Right cardiac atrium (tissue), 5 donors: ENCODE measurements around the gene CLIP2. TPM values are rescaled to one million over a fixed set of nuclear protein-coding genes. Genes with fewer than 3 reads are reported as not detected.
"Not testable (repeated sequence)": the region's sequence is repeated elsewhere in the genome, so short reads cannot be mapped to it uniquely, and the experiment has no call there.

Experiments used
- ATAC-seq, 2 donors: fragments of 200-7000 bp; cut with Tn5 transposase; one replicate each; pipeline versions ENCODE4 v1.8.0 to v1.9.1; 2020; ENCODE audit warnings: moderate library complexity in 2 of 2, mild to moderate bottlenecking in 1 of 2
- DNase-seq, 3 donors: peaks; one replicate each; pipeline ENCODE4 v3.0.0-alpha.2; 2020
- H3K27ac ChIP-seq: one replicate; pipeline ENCODE4 v1.5.1; 2013; ENCODE audit warnings: mild to moderate bottlenecking, low read length, control low read depth, moderate library complexity
- H3K27me3 ChIP-seq: one replicate; pipeline ENCODE4 v1.6.1; 2013; ENCODE audit not compliant: control insufficient read depth, insufficient read depth
- H3K4me1 ChIP-seq: one replicate; pipeline ENCODE4 v1.6.1; 2013; ENCODE audit warnings: low read length; ENCODE audit not compliant: control insufficient read depth, insufficient read depth
- H3K4me3 ChIP-seq: one replicate; pipeline ENCODE4 v1.5.1; 2013; ENCODE audit warnings: low read length, control low read depth
- H3K9me3 ChIP-seq: one replicate; pipeline ENCODE4 v1.6.1; 2013; ENCODE audit warnings: low read length; ENCODE audit not compliant: control insufficient read depth
- WGBS: extraction: QIAGEN DNeasy Blood & Tissue Kit; methylation state at CpG from one replicate; pipeline ENCODE4 v1.1.7; 2013; 5-methylcytosine and 5-hydroxymethylcytosine counted together
- intact Hi-C, 4 donors: fragments of 100-400 bp; cut with DNase I; formaldehyde crosslinking; loops; one replicate each; pipeline versions ENCODE4 v1.11.0 to v1.14.0; 2022 to 2023
- polyA plus RNA-seq: library from polyadenylated mRNA; stranded (reverse); fragments of 200-250 nt; gene quantifications from one replicate; pipeline ENCODE4 v1.2.3, GENCODE V29; 2013
- total RNA-seq, 4 donors: library from RNA; stranded (reverse); fragmentation: NEBNext Ultra II Directional; extraction: Animal tissue kit (Norgen Biotek cat#: 25700); gene quantifications; one replicate each; pipeline ENCODE4 v1.2.1, GENCODE V29; 2021
- donor health status: healthy with polysubstance abuse.
- donor health status: DM: no; HTN: yes; CAD: no.
- donor health status: DM: no; HTN: no; CAD: no.
- donor health status: DM: no; HTN: yes; CAD: no; lungs with severe emphysema.
- donor health status: DM: yes; HTN: yes; CAD: no.

CLIP2 gene
- total and polyA plus RNA-seq, 5 donors = 6.3 to 9.4 (median 8.7) TPM

GRCh38 chr7:74405899-74406512, 116.8 kb downstream of the CLIP2 start:
- intact Hi-C loops = loop anchor here in 2 of 4 donors (10.0 kb wide), 2 partner anchors 289 to 341 kb away; no protein-coding TSS in a partner anchor
- no peak for DNase-seq
- no peaks in the 10 kb centered on the region for H3K9me3 ChIP-seq
- ATAC-seq = no peak
- 81% methylated on average over 20 of the region's 20 CpGs for WGBS
- H3K4me3 ChIP-seq = no peak overlapping the region
- H3K27ac ChIP-seq = no peak overlapping the region
- H3K27me3 ChIP-seq = no peaks in the 10 kb centered on the region
- H3K4me1 ChIP-seq = no peaks in the 10 kb centered on the region

GRCh38 chr7:74407958-74408357, 118.8 kb downstream of the CLIP2 start:
- no peak for ATAC-seq
- H3K27me3 ChIP-seq = no peaks in the 10 kb centered on the region
- no peak for DNase-seq
- H3K27ac ChIP-seq = no peak overlapping the region
- WGBS = 61% methylated on average over 4 of the region's 4 CpGs
- H3K4me1 ChIP-seq = no peaks in the 10 kb centered on the region
- H3K9me3 ChIP-seq = no peaks in the 10 kb centered on the region
- no peak overlapping the region for H3K4me3 ChIP-seq
- intact Hi-C loops = loop anchor here in 2 of 4 donors (10.0 kb wide), 2 partner anchors 287 to 343 kb away; no protein-coding TSS in a partner anchor

- intact Hi-C loops = loop anchor here in 2 of 4 donors (10.0 kb wide), 2 partner anchors 285 to 345 kb away; no protein-coding TSS in a partner anchor
- Histone ChIP-seq H3K27me3 (no peaks in the 10 kb centered on the region), H3K9me3 (no peaks in the 10 kb centered on the region), H3K27ac (no peak overlapping the region), H3K4me3 (no peak overlapping the region), H3K4me1 (no peaks in the 10 kb centered on the region)
- ATAC-seq (no peak), DNase-seq (no peak)
- 76% methylated on average over 7 of the region's 7 CpGs for WGBS
Observed at GRCh38 chr7:74409571-74409970, 120.4 kb downstream of the CLIP2 start.

GRCh38 chr7:74410772-74411171, 121.6 kb downstream of the CLIP2 start:
- Histone ChIP-seq H3K9me3 (no peaks in the 10 kb centered on the region), H3K4me3 (no peak overlapping the region), H3K27me3 (no peaks in the 10 kb centered on the region), H3K4me1 (no peaks in the 10 kb centered on the region), H3K27ac (no peak overlapping the region)
- WGBS = 71% methylated on average over 2 of the region's 2 CpGs
- ATAC-seq (no peak), DNase-seq (no peak)
- intact Hi-C loops = loop anchor here in 1 of 4 donors (10.0 kb wide), 2 partner anchors 244 to 634 kb away; partner anchors contain the start of gene GTF2I

GRCh38 chr7:74411571-74411970, 122.4 kb downstream of the CLIP2 start:
- H3K27ac ChIP-seq, H3K27me3 ChIP-seq, ATAC-seq, H3K4me3 ChIP-seq, H3K4me1 ChIP-seq, DNase-seq, H3K9me3 ChIP-seq: not testable (repeated sequence)
- WGBS = 77% methylated on average over 5 of the region's 5 CpGs
- intact Hi-C loops = loop anchor here in 1 of 4 donors (10.0 kb wide), 2 partner anchors 243 to 633 kb away; partner anchors contain the start of gene GTF2I

- no peaks in the 10 kb centered on the region for H3K9me3 ChIP-seq
- no peaks in the 10 kb centered on the region for H3K27me3 ChIP-seq
- DNase-seq (no peak), ATAC-seq (no peak)
- H3K4me1 ChIP-seq = no peaks in the 10 kb centered on the region
- no peak overlapping the region for H3K27ac ChIP-seq
- WGBS = 20% methylated on average over 4 of the region's 4 CpGs
- intact Hi-C loops = loop anchor here in 1 of 4 donors (10.0 kb wide), 2 partner anchors 243 to 633 kb away; partner anchors contain the start of gene GTF2I
- no peak overlapping the region for H3K4me3 ChIP-seq
Observed at GRCh38 chr7:74412056-74412455, 122.8 kb downstream of the CLIP2 start.

GRCh38 chr7:74412603-74413002, 123.4 kb downstream of the CLIP2 start:
- intact Hi-C loops = loop anchor here in 1 of 4 donors (10.0 kb wide), 2 partner anchors 242 to 632 kb away; partner anchors contain the start of gene GTF2I
- no peaks in the 10 kb centered on the region for H3K27me3 ChIP-seq
- no peaks in the 10 kb centered on the region for H3K9me3 ChIP-seq
- H3K4me1 ChIP-seq = no peaks in the 10 kb centered on the region
- no peak overlapping the region for H3K4me3 ChIP-seq
- DNase-seq (no peak), ATAC-seq (no peak)
- WGBS = 77% methylated on average over 3 of the region's 3 CpGs
- H3K27ac ChIP-seq = no peak overlapping the region

- not testable (repeated sequence) for DNase-seq, ATAC-seq
Observed at GRCh38 chr7:74414595-74415333, 125.6 kb downstream of the CLIP2 start.

GRCh38 chr7:74417419-74417971, 128.3 kb downstream of the CLIP2 start:
- no peaks in the 10 kb centered on the region for H3K9me3 ChIP-seq
- H3K27me3 ChIP-seq = no peaks in the 10 kb centered on the region
- H3K4me1 ChIP-seq = no peaks in the 10 kb centered on the region
- WGBS = 23% methylated on average over 16 of the region's 16 CpGs
- H3K4me3 ChIP-seq = no peak overlapping the region
- H3K27ac ChIP-seq = no peak overlapping the region
- ATAC-seq (peak; percentile 86 to 94), DNase-seq (peak; percentile 65 to 79 (median 78))
- intact Hi-C loops = loop anchor here in 2 of 4 donors (1.0 to 10.0 kb wide), 4 partner anchors 149 to 627 kb away; partner anchors contain the start of gene GTF2I (in 1 of the 2)

More at GRCh38 chr7:74414595-74415333, 125.6 kb downstream of the CLIP2 start:
- not testable (repeated sequence) for H3K27me3 ChIP-seq, H3K27ac ChIP-seq, H3K4me3 ChIP-seq, H3K4me1 ChIP-seq, H3K9me3 ChIP-seq
- WGBS = no CpG with 5 or more reads among the region's 7 CpGs
- intact Hi-C loops = loop anchor here in 2 of 4 donors (5.0 to 10.0 kb wide), 3 partner anchors 153 to 630 kb away; partner anchors contain the start of gene GTF2I (in 1 of the 2)

- intact Hi-C loops = loop anchor here in 2 of 4 donors (5.0 to 10.0 kb wide), 3 partner anchors 149 to 627 kb away; partner anchors contain the start of gene GTF2I (in 1 of the 2)
- Histone ChIP-seq H3K9me3 (no peaks in the 10 kb centered on the region), H3K4me1 (no peaks in the 10 kb centered on the region), H3K4me3 (no peak overlapping the region), H3K27ac (no peak overlapping the region), H3K27me3 (no peaks in the 10 kb centered on the region)
- 79% methylated on average over 8 of the region's 8 CpGs for WGBS
- ATAC-seq (peak; percentile 23 to 40), DNase-seq (no peak)
Observed at GRCh38 chr7:74418076-74418475, 128.9 kb downstream of the CLIP2 start.
